GM10248 (cell line): ENCODE results near the gene UPK1A.

ENCODE experiments used
- CTCF ChIA-PET: fragments of 300-600 bp; sonication (Branson Sonifier 250); formaldehyde crosslinking; extraction: SDS; loops from one replicate; lab custom pipeline; 2021; ENCODE audit warnings: antibody characterized with exemption; lab: Yijun Ruan, JAX
- POLR2A ChIA-PET: fragments of 350-650 bp; sonication (Branson Sonifier 250); formaldehyde crosslinking; extraction: SDS; loops from one replicate; lab custom pipeline; 2020; ENCODE audit warnings: antibody characterized with exemption; lab: Yijun Ruan, JAX
- DNase-seq: peaks from one replicate; pipeline ENCODE4 v3.0.0; 2012; ENCODE audit errors: extremely low spot score
- CTCF ChIP-seq: IDR thresholded peaks from 2 replicates; pipeline ENCODE4 v1.5.1; 2012; ENCODE audit warnings: mild to moderate bottlenecking, low read depth; ENCODE audit errors: extremely low read depth, missing control alignments, control extremely low read depth

The UPK1A gene

GRCh38 chr19:35666251-35666913 lies at the start of gene UPK1A:
Gene UPK1A, plus strand, starts transcription at chr19:35666517. Its CDS starts 296 bp downstream, at chr19:35666813.
- POLR2A ChIA-PET = interaction anchor here (0.8 kb wide), 1 partner anchor 18 kb away, joined by 3 read pairs; the partner anchor contains the start of gene COX6B1
- no peak for DNase-seq
- CTCF ChIA-PET = interaction anchor here (0.8 to 1.0 kb wide), 2 partner anchors 10 to 28 kb away, joined by 3 read pairs; no protein-coding TSS in a partner anchor
- TF ChIP-seq CTCF = no peak

GRCh38 chr19:35618857-35619256 lies 47.5 kb upstream of the UPK1A start:
- TF ChIP-seq CTCF = peak; percentile 12
- ChIA-PET CTCF (interaction anchor here (1.2 kb wide), 2 partner anchors 11 to 13 kb away, joined by 3 read pairs; no protein-coding TSS in a partner anchor), POLR2A (no interaction called here)
- DNase-seq = no peak

- CTCF ChIA-PET = interaction anchor here (1.2 kb wide), 1 partner anchor 11 kb away, joined by 3 read pairs; no protein-coding TSS in a partner anchor
- POLR2A ChIA-PET = no interaction called here
- DNase-seq = no peak
- no peak for TF ChIP-seq CTCF
Measured at GRCh38 chr19:35619290-35619923, 46.9 kb upstream of the UPK1A start.

GRCh38 chr19:35620001-35620400 lies 46.3 kb upstream of the UPK1A start:
- TF ChIP-seq CTCF = no peak

GRCh38 chr19:35621708-35622107 lies 44.6 kb upstream of the UPK1A start:
- TF ChIP-seq CTCF = no peak
- no peak for DNase-seq
- ChIA-PET CTCF (interaction anchor here (0.9 to 3.1 kb wide), 3 partner anchors 9 to 73 kb away, joined by 3 to 9 read pairs (median 6); partner anchors contain the start of gene HAUS5), POLR2A (no interaction called here)

More at GRCh38 chr19:35620001-35620400, 46.3 kb upstream of the UPK1A start:
- DNase-seq = no peak
- ChIA-PET POLR2A (no interaction called here), CTCF (interaction anchor here (1.2 kb wide), 1 partner anchor 12 kb away, joined by 3 read pairs; no protein-coding TSS in a partner anchor)

GRCh38 chr19:35622750-35623149 lies 43.6 kb upstream of the UPK1A start:
- CTCF ChIA-PET = interaction anchor here (2.1 to 3.1 kb wide), 2 partner anchors 10 to 74 kb away, joined by 6 to 9 read pairs; partner anchors contain the start of gene HAUS5
- no peak for DNase-seq
- POLR2A ChIA-PET = no interaction called here
- no peak for TF ChIP-seq CTCF
